NB4 (cell line): ENCODE results near the gene GAN.

Source experiments
- CTCF ChIP-seq: IDR thresholded peaks from one replicate; pipeline ENCODE4 v1.5.1; 2012; ENCODE audit warnings: low read depth, low read length
- POLR2A ChIP-seq: IDR thresholded peaks from 2 replicates; pipeline ENCODE4 v1.6.1; 2011; ENCODE audit warnings: mild to moderate bottlenecking; ENCODE audit not compliant: insufficient read length; ENCODE audit errors: extremely low read depth

GRCh38 chr16:81360135-81360534 is 45.4 kb downstream of the GAN start:
- TF ChIP-seq CTCF (no peak), POLR2A (no peak)
